ENCODE data around the gene ELF4.

DNA sequence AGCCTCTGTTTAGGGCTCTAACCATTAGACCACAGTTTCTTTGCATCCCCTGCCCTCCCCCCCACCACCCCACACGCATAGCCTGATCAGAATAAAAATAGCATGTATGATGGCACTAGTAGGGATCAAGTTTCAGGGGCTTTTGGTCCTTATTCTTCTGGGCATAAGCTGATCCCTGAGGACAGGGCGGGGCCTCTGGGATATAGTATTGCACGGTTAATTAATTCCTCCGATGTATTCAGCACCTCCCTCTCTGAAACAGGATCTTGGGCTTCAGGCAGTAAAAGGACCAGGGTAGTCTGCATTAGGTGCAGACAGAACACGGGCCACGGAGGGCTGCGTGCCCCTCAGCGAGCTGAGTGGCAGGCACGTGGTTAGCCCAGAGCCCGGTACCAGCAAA is 57.1 kb downstream of the ELF4 start:
- TF ChIP-seq, protein P1, sequence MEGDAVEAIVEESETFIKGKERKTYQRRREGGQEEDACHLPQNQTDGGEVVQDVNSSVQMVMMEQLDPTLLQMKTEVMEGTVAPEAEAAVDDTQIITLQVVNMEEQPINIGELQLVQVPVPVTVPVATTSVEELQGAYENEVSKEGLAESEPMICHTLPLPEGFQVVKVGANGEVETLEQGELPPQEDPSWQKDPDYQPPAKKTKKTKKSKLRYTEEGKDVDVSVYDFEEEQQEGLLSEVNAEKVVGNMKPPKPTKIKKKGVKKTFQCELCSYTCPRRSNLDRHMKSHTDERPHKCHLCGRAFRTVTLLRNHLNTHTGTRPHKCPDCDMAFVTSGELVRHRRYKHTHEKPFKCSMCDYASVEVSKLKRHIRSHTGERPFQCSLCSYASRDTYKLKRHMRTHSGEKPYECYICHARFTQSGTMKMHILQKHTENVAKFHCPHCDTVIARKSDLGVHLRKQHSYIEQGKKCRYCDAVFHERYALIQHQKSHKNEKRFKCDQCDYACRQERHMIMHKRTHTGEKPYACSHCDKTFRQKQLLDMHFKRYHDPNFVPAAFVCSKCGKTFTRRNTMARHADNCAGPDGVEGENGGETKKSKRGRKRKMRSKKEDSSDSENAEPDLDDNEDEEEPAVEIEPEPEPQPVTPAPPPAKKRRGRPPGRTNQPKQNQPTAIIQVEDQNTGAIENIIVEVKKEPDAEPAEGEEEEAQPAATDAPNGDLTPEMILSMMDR (IDR thresholded peaks at IDR 0.05) = no peak
- TF ChIP-seq POLR2A (IDR thresholded peaks at IDR 0.05) (no peak), POLR2AphosphoS5 (IDR thresholded peaks at IDR 0.05) (no peak)

Data from suprapubic skin (tissue), 4 donors.